SU-DHL-6 (cell line): ENCODE measurements around the gene CRMP1.

Experiments used
- CTCF ChIP-seq: fragments of 200-600 bp; sonication (generic); IDR thresholded peaks from one replicate; pipeline ENCODE4 v1.5.1; 2017; ENCODE audit warnings: antibody characterized with exemption, mild to moderate bottlenecking, low read length, moderate library complexity; ENCODE audit not compliant: insufficient read depth, poor library complexity, severe bottlenecking
- EZH2phosphoT487 ChIP-seq: fragments of 200-600 bp; sonication (generic), shearing (Covaris generic); conservative IDR thresholded peaks from 2 replicates; pipeline ENCODE4 v1.6.1; 2018; ENCODE audit warnings: mild to moderate bottlenecking, antibody characterized with exemption, low read length, moderate library complexity, mixed read lengths

DNA sequence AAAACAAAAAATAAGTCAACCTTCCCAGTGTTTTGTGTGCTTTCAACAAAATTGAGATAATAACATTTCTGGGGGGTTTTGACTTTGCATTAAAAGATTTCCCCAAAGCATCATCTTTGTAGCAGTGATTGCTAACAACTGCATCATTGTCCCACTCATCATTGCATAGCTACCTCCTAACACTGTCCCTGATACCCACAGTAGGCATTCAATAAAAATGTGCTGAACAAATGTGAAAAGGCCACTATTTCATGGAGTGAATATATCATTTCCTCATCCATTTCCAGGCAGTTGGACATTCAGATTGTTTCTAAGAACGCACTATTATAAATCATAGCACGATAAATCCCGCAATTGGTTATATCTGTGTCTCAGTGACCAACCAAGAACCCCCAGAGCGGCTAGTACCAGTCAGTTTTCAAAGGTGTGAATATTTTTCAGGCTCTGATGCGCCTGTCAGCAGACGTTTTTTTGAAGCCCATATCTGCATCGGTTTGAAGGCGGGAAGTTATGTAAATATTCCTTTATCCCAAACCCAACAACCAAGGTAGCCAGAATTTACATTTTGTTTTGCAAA, 36.0 kb upstream of the CRMP1 start:
- no peak for TF ChIP-seq CTCF
- no peak for TF ChIP-seq EZH2phosphoT487
